ENCODE measurements around the gene IL10.

- TF ChIP-seq POLR2A (IDR thresholded peaks at IDR 0.05) (no peak), POLR2AphosphoS5 (IDR thresholded peaks at IDR 0.05; ENCODE audit: insufficient read depth in 1 of 2, low read depth in 1 of 2) (peak in 1 of 2 donors; percentile 30)
- TF ChIP-seq, protein P1, sequence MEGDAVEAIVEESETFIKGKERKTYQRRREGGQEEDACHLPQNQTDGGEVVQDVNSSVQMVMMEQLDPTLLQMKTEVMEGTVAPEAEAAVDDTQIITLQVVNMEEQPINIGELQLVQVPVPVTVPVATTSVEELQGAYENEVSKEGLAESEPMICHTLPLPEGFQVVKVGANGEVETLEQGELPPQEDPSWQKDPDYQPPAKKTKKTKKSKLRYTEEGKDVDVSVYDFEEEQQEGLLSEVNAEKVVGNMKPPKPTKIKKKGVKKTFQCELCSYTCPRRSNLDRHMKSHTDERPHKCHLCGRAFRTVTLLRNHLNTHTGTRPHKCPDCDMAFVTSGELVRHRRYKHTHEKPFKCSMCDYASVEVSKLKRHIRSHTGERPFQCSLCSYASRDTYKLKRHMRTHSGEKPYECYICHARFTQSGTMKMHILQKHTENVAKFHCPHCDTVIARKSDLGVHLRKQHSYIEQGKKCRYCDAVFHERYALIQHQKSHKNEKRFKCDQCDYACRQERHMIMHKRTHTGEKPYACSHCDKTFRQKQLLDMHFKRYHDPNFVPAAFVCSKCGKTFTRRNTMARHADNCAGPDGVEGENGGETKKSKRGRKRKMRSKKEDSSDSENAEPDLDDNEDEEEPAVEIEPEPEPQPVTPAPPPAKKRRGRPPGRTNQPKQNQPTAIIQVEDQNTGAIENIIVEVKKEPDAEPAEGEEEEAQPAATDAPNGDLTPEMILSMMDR (IDR thresholded peaks at IDR 0.05), result no peak
These were observed 5.9 kb downstream of the IL10 start for GRCh38 chr1:206766251-206766856.

Data from vagina (tissue), 2 donors.